GM12873 (cell line): ENCODE results near the gene RAB3C.

Experiments used
- TF ChIP-seq, protein P1 (sequence below): IDR thresholded peaks from 2 replicates; pipeline ENCODE4 v1.5.1; 2012; ENCODE audit warnings: low read depth, mild to moderate bottlenecking, moderate library complexity, low read length, control low read depth; ENCODE audit not compliant: insufficient read depth; ENCODE audit errors: missing control alignments

RAB3C gene

DNA sequence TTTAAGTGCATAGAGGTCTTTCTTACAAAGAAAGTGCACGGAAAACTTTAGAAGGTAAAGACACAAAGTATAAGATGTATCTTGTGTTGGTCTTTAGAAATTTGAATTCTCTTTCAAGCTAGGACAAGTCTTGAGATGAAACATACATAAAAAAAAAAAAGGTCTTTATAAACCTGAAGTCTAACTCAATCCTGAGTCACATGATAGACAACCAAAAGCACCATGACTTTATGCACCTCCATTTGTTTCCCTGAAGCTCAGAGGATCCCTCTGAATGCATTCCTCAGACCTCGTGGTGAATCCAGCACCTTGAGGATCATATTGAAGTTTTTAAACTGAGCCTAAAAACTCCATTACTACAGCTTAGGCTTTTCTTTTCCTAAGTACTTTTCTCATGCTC, 91.8 kb downstream of the RAB3C start:
- TF ChIP-seq, protein P1, sequence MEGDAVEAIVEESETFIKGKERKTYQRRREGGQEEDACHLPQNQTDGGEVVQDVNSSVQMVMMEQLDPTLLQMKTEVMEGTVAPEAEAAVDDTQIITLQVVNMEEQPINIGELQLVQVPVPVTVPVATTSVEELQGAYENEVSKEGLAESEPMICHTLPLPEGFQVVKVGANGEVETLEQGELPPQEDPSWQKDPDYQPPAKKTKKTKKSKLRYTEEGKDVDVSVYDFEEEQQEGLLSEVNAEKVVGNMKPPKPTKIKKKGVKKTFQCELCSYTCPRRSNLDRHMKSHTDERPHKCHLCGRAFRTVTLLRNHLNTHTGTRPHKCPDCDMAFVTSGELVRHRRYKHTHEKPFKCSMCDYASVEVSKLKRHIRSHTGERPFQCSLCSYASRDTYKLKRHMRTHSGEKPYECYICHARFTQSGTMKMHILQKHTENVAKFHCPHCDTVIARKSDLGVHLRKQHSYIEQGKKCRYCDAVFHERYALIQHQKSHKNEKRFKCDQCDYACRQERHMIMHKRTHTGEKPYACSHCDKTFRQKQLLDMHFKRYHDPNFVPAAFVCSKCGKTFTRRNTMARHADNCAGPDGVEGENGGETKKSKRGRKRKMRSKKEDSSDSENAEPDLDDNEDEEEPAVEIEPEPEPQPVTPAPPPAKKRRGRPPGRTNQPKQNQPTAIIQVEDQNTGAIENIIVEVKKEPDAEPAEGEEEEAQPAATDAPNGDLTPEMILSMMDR = no peak

- TF ChIP-seq, protein P1 = no peak
Measured at GRCh38 chr5:58675341-58675740, 92.5 kb downstream of the RAB3C start.

DNA sequence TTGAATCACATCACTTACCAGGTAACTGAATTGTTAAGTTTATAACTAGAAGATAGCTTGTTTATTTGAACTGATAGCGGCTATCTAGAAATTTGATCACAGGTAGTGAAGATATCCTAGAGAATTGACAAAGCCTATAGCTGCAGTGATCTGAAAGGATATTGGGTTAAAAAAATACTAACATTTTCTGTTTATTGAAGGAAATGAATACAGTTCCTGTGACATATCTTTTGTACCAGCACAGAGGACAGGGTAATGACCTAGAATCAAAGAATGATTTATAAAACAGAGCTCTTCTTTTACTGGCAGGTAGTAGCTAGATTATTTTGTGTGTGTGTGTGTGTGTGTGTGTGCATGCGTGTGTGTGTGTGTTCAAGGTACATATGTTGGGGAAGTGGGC, 94.8 kb downstream of the RAB3C start:
- TF ChIP-seq, protein P1 = no peak

GRCh38 chr5:58680503-58680902, 97.6 kb downstream of the RAB3C start:
- TF ChIP-seq, protein P1 = no peak

- TF ChIP-seq, protein P1 = no peak
Measured at GRCh38 chr5:58681943-58682342, 99.1 kb downstream of the RAB3C start.

DNA sequence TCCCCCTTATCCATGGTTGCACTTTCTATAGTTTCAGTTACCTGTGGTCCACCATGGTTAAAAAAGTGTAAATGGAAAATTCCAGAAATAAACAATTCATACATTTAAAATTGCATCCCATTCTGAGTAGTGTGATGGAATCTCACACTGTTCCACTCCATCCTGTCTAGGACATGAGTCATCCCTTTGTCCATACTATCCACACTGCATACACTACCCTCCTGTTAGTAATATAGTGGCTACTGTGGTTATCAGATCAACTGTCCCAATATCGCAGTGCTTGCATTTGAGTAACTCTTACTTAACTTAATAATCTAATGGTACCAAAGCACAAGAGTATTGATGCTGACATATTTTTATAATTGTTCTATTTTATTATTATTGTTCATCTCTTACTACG, 100.7 kb downstream of the RAB3C start:
- TF ChIP-seq, protein P1 = no peak

GRCh38 chr5:58687079-58687478, 104.2 kb downstream of the RAB3C start:
- TF ChIP-seq, protein P1 = no peak
